OCI-LY7 (cell line): ENCODE results near the gene MGMT.

ENCODE experiments used
- CTCF ChIP-seq: fragments of 200-600 bp; sonication (generic); conservative IDR thresholded peaks from 2 replicates; pipeline ENCODE4 v1.5.1; 2014; ENCODE audit warnings: mild to moderate bottlenecking, antibody characterized with exemption, low read length, moderate library complexity, mixed read lengths
- EZH2phosphoT487 ChIP-seq: fragments of 200-600 bp; sonication (generic); IDR thresholded peaks from 2 replicates; pipeline ENCODE4 v1.6.1; 2018; ENCODE audit warnings: low read depth, borderline replicate concordance, mild to moderate bottlenecking, mixed run types, antibody characterized with exemption, low read length, moderate library complexity, mixed read lengths

DNA sequence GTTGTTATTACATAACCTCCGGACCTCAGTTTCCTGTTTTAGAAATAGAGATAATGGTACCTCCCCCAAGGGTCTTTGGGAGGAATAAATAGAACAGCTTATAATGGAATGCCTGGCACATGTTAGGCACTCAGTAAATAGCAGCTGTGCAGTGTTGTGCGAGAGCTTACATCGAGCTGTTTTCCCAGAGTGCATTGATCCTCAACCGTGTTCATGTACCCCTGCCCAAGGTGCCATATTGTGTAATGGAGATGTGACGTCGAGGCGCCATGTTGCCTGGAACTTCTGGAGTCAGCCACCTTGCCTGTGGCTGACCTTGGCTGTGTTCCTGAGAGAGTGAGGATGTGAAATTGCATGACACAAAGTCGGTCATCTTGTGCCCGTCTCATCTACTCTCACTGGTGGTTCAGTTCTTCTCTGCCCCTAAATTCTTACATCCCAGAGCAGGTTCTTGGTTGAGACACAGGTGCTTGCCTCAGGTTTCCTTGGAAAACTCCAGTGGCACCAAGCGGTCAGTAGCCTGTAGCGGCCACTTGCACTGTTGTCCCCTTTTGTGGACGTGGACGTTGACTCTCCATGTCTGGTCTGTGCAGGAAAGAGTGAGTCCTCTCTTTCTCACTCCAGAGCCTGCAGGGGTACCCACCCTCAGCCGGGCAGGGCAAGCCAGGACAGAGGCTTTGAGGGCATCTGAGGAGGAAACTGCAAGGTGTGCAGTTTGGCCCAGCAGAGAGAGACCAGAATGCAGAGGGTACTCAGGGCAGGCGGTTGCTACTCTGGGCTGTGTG lies 230.6 kb downstream of the MGMT start:
- TF ChIP-seq CTCF, result no peak
- TF ChIP-seq EZH2phosphoT487, result no peak
